ENCODE results near the gene TNXB.

DNA sequence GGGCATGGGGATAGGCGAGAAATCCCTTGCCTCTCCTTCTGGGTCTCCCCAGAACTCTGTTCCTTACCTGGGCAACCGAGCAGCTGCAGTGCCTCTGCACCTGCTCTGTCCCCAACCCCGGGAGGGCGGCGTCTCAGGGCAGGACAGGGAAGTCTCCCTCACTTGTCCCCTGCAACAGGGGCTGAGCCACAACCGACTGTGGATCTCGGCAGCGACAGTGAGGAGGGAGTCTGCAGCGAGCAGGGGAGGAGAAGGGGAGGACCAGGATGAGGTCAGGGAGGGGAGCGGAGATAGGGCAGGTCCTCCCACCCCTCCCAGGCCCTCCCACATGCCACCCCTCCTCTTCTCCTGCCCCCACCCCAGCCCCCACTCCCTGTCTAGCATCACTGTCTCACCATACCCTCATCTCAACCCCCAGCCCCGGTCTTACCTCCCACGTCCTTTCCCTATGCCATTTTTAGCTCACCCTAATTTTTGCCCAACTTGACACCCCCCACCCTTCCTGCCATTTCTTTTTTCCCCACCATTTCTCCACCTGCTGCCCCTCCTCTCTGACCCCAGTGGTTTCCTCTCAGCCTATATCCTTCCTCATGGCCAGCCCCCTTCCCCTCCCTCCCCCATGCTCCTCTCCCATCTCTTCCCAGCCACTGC lies at the start of gene TNXB:
- TF ChIP-seq, protein P1, sequence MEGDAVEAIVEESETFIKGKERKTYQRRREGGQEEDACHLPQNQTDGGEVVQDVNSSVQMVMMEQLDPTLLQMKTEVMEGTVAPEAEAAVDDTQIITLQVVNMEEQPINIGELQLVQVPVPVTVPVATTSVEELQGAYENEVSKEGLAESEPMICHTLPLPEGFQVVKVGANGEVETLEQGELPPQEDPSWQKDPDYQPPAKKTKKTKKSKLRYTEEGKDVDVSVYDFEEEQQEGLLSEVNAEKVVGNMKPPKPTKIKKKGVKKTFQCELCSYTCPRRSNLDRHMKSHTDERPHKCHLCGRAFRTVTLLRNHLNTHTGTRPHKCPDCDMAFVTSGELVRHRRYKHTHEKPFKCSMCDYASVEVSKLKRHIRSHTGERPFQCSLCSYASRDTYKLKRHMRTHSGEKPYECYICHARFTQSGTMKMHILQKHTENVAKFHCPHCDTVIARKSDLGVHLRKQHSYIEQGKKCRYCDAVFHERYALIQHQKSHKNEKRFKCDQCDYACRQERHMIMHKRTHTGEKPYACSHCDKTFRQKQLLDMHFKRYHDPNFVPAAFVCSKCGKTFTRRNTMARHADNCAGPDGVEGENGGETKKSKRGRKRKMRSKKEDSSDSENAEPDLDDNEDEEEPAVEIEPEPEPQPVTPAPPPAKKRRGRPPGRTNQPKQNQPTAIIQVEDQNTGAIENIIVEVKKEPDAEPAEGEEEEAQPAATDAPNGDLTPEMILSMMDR (IDR thresholded peaks at IDR 0.05; ENCODE audit: extremely low read depth in 1 of 2, insufficient read depth in 1 of 2, low read depth in 1 of 2, low read length in 2 of 2): no peak
- TF ChIP-seq JUN (IDR thresholded peaks at IDR 0.05; ENCODE audit: borderline replicate concordance, insufficient read depth, insufficient read length, low read depth): no peak

Measured in endothelial cell of umbilical vein (primary cell).